Right atrium auricular region (tissue), 2 donors: Measurements from ENCODE around the gene ZFP91. TPM values are rescaled to one million over a fixed set of nuclear protein-coding genes. Genes with fewer than 3 reads are reported as not detected.

ENCODE experiments used
- DNase-seq: peaks from one replicate; pipeline ENCODE4 v3.0.0-alpha.2; 2019; ENCODE audit warnings: low spot score
- H3K27ac ChIP-seq, 2 donors: fragments of 200-600 bp; sonication (generic); 1 replicate in 1 of 2; 2 replicates in 1 of 2; pipeline ENCODE4 v1.5.1; 2016 to 2019
- H3K27me3 ChIP-seq, 2 donors: fragments of 200-600 bp; sonication (generic); one replicate each; pipeline versions ENCODE4 v1.5.1 to v1.6.0; 2017 to 2019
- H3K36me3 ChIP-seq: fragments of 200-600 bp; sonication (generic); one replicate; pipeline ENCODE4 v1.5.1; 2016
- H3K4me1 ChIP-seq, 2 donors: fragments of 200-600 bp; sonication (generic); one replicate each; pipeline versions ENCODE4 v1.5.1 to v1.6.0; 2017 to 2019
- H3K4me3 ChIP-seq, 2 donors: fragments of 200-600 bp; sonication (generic); 1 replicate in 1 of 2; 2 replicates in 1 of 2; pipeline ENCODE4 v1.5.1; 2017 to 2019; ENCODE audit warnings: mild to moderate bottlenecking in 1 of 2, moderate library complexity in 1 of 2
- H3K9me3 ChIP-seq, 2 donors: fragments of 200-600 bp; sonication (generic); one replicate each; pipeline ENCODE4 v1.5.1; 2019
- total RNA-seq, 2 donors: library from RNA; depleted of rRNA; stranded (reverse); fragments of >200 nt; gene quantifications; one replicate each; pipeline ENCODE4 v1.1.0, GENCODE V29; 2016
- TF ChIP-seq, protein P1 (sequence below), 2 donors: fragments of 200-600 bp; sonication (generic); IDR thresholded peaks; one replicate each; pipeline ENCODE4 v1.5.1; 2019; ENCODE audit warnings: antibody characterized with exemption in 2 of 2

The ZFP91 gene
- total RNA-seq, 2 donors from 2014 or later, result 50.5 to 52.4 TPM

DNA sequence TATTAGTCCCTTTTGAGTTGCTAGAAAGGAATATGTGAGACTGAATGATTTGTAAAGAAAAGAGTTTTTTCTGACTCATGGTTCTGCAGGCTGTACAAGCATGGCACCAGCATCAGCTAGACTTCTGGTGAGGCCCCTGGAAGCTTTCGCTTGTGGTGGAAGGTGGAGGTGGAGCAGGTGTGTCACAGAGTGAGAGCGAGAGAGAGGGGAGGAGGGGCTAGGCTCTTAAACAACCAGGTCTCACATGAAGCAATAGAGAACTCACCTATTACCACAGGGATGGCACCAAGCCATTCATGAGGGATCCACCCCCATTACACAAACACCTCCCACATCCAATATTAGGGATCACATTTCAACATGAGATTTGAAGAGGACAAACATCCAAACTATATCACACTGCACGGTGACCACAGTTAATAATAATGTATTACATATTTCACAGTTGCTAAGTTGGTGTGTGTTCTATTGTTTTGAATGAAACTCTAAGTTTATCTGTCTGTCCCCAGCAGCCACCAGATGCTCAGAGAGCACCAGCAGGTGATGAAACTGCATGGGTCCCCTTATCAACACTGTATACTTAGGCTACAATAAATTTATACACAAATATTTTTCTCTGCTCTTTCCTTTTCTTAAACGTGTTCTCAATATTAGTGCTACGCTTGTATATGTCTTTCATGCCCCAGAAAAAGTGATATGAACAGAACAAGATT, 14.1 kb downstream of the ZFP91 start:
- H3K9me3 ChIP-seq, result no peaks in the 10 kb centered on the region
- no peaks in the 10 kb centered on the region for H3K36me3 ChIP-seq
- TF ChIP-seq, protein P1, sequence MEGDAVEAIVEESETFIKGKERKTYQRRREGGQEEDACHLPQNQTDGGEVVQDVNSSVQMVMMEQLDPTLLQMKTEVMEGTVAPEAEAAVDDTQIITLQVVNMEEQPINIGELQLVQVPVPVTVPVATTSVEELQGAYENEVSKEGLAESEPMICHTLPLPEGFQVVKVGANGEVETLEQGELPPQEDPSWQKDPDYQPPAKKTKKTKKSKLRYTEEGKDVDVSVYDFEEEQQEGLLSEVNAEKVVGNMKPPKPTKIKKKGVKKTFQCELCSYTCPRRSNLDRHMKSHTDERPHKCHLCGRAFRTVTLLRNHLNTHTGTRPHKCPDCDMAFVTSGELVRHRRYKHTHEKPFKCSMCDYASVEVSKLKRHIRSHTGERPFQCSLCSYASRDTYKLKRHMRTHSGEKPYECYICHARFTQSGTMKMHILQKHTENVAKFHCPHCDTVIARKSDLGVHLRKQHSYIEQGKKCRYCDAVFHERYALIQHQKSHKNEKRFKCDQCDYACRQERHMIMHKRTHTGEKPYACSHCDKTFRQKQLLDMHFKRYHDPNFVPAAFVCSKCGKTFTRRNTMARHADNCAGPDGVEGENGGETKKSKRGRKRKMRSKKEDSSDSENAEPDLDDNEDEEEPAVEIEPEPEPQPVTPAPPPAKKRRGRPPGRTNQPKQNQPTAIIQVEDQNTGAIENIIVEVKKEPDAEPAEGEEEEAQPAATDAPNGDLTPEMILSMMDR (IDR thresholded peaks at IDR 0.05), result no peak
- no peak overlapping the region for H3K27ac ChIP-seq
- no peak for DNase-seq
- peaks cover 0 to 22% of the 10 kb centered on the region in 2 donors for H3K4me1 ChIP-seq
- no peaks in the 10 kb centered on the region for H3K27me3 ChIP-seq
- H3K4me3 ChIP-seq, result no peak overlapping the region

DNA sequence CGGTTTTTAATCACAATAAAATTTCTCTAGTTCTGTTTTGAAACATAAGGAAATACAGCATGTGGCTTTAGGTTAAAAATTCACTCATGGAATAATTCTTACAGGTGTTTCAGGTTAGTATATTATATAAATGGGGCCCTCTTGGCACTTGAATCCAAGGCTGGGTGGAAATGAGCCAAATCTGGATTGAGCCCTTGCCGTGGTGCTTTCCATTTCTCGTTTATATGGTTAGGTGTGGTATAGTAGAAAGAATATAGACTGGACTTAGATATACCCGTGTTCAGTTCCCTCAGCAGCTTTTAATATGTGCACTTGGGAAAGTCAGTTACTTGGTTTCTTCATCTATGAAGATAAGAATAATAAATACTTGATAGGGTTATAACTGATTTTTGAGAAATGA, 16.0 kb downstream of the ZFP91 start:
- Histone ChIP-seq H3K4me3 (no peak overlapping the region), H3K27me3 (no peaks in the 10 kb centered on the region), H3K36me3 (no peaks in the 10 kb centered on the region), H3K27ac (no peak overlapping the region), H3K4me1 (peaks cover 0 to 26% of the 10 kb centered on the region in 2 donors), H3K9me3 (no peaks in the 10 kb centered on the region)
- TF ChIP-seq, protein P1 (IDR thresholded peaks at IDR 0.05), result no peak
- no peak for DNase-seq

DNA sequence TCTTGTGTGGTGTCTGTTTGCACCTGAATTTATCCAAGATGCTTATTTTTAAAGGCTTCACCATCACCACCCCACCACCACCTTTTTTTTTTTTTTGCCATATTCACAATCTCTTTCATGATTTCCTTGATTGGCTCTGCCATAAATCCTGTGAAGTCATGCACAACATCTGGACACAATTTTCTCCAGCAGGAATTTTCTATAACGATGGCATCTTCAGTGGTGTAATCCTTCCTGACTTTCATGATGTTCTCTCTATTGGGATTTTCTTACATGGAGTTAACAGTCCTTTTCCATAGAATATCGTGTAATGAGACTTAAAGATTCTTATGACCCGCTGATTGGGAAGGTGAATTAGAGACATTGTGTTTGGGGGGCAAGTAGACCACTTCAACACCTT, 17.8 kb downstream of the ZFP91 start:
- TF ChIP-seq, protein P1 (IDR thresholded peaks at IDR 0.05), result no peak
- Histone ChIP-seq H3K9me3 (no peaks in the 10 kb centered on the region), H3K27ac (no peak overlapping the region), H3K27me3 (no peaks in the 10 kb centered on the region), H3K4me3 (no peak overlapping the region), H3K36me3 (no peaks in the 10 kb centered on the region), H3K4me1 (peaks cover 0 to 26% of the 10 kb centered on the region in 2 donors)
- DNase-seq, result no peak

DNA sequence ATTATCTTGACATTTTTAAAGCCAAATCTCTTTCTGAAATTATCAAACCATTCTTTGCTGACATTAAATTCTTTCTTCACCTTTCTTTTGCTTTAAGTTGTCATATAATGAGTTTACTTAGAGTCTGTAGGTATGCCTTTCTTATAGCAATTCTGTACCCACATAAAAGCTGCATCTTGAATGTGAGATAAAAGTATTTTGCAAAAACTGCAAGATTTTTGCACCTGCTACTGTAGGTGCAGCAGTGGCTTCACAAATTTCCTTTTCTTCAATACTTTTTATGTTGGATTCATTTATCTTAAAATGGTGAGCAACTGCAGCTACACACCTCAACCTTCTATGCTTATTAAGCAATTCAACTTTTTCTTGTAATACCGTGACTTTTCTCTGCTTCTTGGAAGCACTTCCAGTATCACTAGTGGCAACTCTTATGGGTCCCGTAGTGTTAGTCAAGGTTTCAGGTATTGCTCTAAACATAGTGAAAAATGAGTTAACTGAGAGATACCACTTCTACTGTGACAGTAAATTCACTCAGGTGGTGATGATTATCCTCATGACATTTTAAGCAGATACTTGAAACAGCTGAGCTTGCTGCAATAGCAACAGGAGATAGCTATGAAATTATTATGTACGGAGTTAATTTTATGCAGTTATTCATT, 18.8 kb downstream of the ZFP91 start:
- TF ChIP-seq, protein P1 (IDR thresholded peaks at IDR 0.05), result no peak
- no peaks in the 10 kb centered on the region for H3K9me3 ChIP-seq
- H3K4me1 ChIP-seq, result peaks cover 0 to 26% of the 10 kb centered on the region in 2 donors
- H3K36me3 ChIP-seq, result no peaks in the 10 kb centered on the region
- H3K4me3 ChIP-seq, result no peak overlapping the region
- H3K27me3 ChIP-seq, result no peaks in the 10 kb centered on the region
- no peak for DNase-seq
- H3K27ac ChIP-seq, result no peak overlapping the region

DNA sequence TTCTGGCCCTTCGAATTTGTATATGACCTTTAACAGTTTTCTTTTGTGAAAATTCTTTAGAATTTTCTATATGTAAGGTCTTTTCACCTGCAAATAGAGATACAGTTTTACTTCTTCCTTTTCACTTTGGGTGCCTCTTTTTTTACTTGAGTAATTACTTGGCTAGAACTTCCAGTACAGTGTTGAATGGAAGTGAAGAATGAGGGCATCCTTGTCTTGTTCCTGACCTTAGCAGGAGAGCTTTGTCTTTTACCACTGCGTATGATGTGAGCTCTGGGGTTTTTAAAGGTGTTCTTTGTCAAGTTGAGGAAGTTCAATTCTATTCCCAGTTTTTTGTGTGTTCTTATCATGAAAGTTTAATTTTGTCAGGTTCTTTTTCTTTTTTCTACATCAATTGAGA, 21.6 kb downstream of the ZFP91 start:
- TF ChIP-seq, protein P1 (IDR thresholded peaks at IDR 0.05), result no peak
- Histone ChIP-seq H3K27me3 (no peaks in the 10 kb centered on the region), H3K36me3 (no peaks in the 10 kb centered on the region), H3K4me3 (no peak overlapping the region), H3K9me3 (no peaks in the 10 kb centered on the region), H3K4me1 (peaks cover 0 to 17% of the 10 kb centered on the region in 2 donors), H3K27ac (no peak overlapping the region)
- DNase-seq, result no peak
